HepG2 (cell line): ENCODE measurements around the gene MED28.

Source experiments
- CEBPB ChIP-seq: IDR thresholded peaks from 2 replicates; pipeline ENCODE4 v1.6.1; 2011; ENCODE audit warnings: low read depth, low read length, improper control_type of control experiment, borderline replicate concordance
- EP300 ChIP-seq, 3 experiments: sonication (generic) in 1 of 3; formaldehyde crosslinking in 1 of 3; IDR thresholded peaks; 2 replicates each; pipeline versions ENCODE4 v1.5.1 to v1.6.1; 2011 to 2020; ENCODE audit warnings: low read depth in 2 of 3, low read length in 2 of 3, borderline replicate concordance in 1 of 3, improper control_type of control experiment in 1 of 3, mild to moderate bottlenecking in 1 of 3, missing genetic modification reagents in 1 of 3, moderate library complexity in 1 of 3
- HNRNPK ChIP-seq: fragments of 200-400 bp; formaldehyde crosslinking; IDR thresholded peaks from 2 replicates; pipeline ENCODE4 v1.6.1; 2018; ENCODE audit warnings: low read length, low read depth, moderate library complexity, mild to moderate bottlenecking; ENCODE audit not compliant: poor library complexity, severe bottlenecking
- KLF16 ChIP-seq, 2 experiments: sonication (generic) in 1 of 2; formaldehyde crosslinking in 1 of 2; IDR thresholded peaks; 2 replicates each; pipeline versions ENCODE4 v1.6.1 to v1.8.0; 2016 to 2023; ENCODE audit warnings: missing genetic modification reagents in 2 of 2, missing compliant biosample characterization in 1 of 2
- MXI1 ChIP-seq: IDR thresholded peaks from 3 replicates; pipeline ENCODE4 v1.6.1; 2012; ENCODE audit warnings: low read depth, low read length, inconsistent platforms, borderline replicate concordance
- PHF21A ChIP-seq: sonication (generic); formaldehyde crosslinking; IDR thresholded peaks from 2 replicates; pipeline ENCODE4 v1.5.0; 2020; ENCODE audit warnings: mild to moderate bottlenecking, missing genetic modification reagents
- SIN3B ChIP-seq: fragments of 150-350 bp; IDR thresholded peaks from 2 replicates; pipeline ENCODE4 v1.6.1; 2014; ENCODE audit warnings: low read length
- YY1 ChIP-seq: IDR thresholded peaks from 2 replicates; pipeline ENCODE4 v1.6.1; 2011; ENCODE audit warnings: low read length, low read depth, moderate library complexity, mild to moderate bottlenecking; ENCODE audit not compliant: insufficient read depth, insufficient replicate concordance
- ZNF329 ChIP-seq: sonication (generic); formaldehyde crosslinking; IDR thresholded peaks from 2 replicates; pipeline ENCODE4 v1.9.0; 2021; ENCODE audit warnings: low read depth, mild to moderate bottlenecking, missing genetic modification reagents
- ZNF766 ChIP-seq: sonication (generic); formaldehyde crosslinking; IDR thresholded peaks from 2 replicates; pipeline ENCODE4 v1.5.0; 2020; ENCODE audit warnings: missing genetic modification reagents, borderline replicate concordance
- ZNF777 ChIP-seq: sonication (generic); formaldehyde crosslinking; IDR thresholded peaks from 2 replicates; pipeline ENCODE4 v1.4.0; 2020; ENCODE audit warnings: missing genetic modification reagents
- ZNF83 ChIP-seq: sonication (generic); formaldehyde crosslinking; IDR thresholded peaks from 2 replicates; pipeline ENCODE4 v1.4.0; 2020; ENCODE audit warnings: missing genetic modification reagents, mild to moderate bottlenecking, borderline replicate concordance
- TF ChIP-seq, protein P1 (sequence below): sonication (generic); formaldehyde crosslinking; IDR thresholded peaks from 2 replicates; pipeline ENCODE4 v1.5.0; 2020; ENCODE audit warnings: mild to moderate bottlenecking, missing genetic modification reagents
- TF ChIP-seq, protein P2 (sequence below): sonication (generic); formaldehyde crosslinking; IDR thresholded peaks from 2 replicates; pipeline ENCODE4 v1.4.0; 2020; ENCODE audit warnings: missing genetic modification reagents, borderline replicate concordance

DNA sequence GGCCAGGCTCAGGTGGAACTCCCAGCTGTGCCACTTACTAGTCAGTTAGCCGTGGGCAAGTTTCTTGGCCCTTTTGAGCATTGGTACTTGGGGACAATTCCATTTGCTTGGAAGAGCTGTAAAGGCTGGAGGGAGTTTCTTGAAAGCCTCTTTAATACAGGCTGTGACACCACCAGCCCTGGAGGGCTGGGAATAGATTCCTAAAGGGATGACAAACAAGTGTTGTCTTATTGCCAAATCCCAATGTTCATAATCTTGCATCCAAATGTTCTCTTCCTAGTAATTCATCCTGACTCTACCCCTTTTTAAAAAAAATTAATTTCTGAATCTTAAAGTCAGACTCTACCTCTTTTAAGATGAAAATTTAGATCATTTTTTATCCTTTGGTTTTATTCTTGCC is 14.6 kb upstream of the MED28 start:
- TF ChIP-seq PHF21A (CRISPR knock-in tag) = no peak
- TF ChIP-seq MXI1 = no peak
- no peak for TF ChIP-seq KLF16 (CRISPR knock-in tag; IDR thresholded peaks at IDR 0.05)
- TF ChIP-seq ZNF766 (CRISPR knock-in tag) = no peak
- TF ChIP-seq HNRNPK = no peak
- TF ChIP-seq ZNF83 = no peak
- no peak for TF ChIP-seq YY1
- TF ChIP-seq ZNF777 (CRISPR knock-in tag) = no peak
- TF ChIP-seq, protein P1, sequence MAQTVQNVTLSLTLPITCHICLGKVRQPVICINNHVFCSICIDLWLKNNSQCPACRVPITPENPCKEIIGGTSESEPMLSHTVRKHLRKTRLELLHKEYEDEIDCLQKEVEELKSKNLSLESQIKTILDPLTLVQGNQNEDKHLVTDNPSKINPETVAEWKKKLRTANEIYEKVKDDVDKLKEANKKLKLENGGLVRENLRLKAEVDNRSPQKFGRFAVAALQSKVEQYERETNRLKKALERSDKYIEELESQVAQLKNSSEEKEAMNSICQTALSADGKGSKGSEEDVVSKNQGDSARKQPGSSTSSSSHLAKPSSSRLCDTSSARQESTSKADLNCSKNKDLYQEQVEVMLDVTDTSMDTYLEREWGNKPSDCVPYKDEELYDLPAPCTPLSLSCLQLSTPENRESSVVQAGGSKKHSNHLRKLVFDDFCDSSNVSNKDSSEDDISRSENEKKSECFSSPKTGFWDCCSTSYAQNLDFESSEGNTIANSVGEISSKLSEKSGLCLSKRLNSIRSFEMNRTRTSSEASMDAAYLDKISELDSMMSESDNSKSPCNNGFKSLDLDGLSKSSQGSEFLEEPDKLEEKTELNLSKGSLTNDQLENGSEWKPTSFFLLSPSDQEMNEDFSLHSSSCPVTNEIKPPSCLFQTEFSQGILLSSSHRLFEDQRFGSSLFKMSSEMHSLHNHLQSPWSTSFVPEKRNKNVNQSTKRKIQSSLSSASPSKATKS (CRISPR knock-in tag) = no peak
- TF ChIP-seq ZNF329 (CRISPR knock-in tag) = no peak
- TF ChIP-seq EP300 (IDR thresholded peaks at IDR 0.05; ENCODE audit: low read depth in 2 of 2, low read length in 2 of 2) = no peak
- no peak for TF ChIP-seq EP300 (CRISPR knock-in tag; IDR thresholded peaks at IDR 0.05; ENCODE audit: borderline replicate concordance)
- TF ChIP-seq, protein P2, sequence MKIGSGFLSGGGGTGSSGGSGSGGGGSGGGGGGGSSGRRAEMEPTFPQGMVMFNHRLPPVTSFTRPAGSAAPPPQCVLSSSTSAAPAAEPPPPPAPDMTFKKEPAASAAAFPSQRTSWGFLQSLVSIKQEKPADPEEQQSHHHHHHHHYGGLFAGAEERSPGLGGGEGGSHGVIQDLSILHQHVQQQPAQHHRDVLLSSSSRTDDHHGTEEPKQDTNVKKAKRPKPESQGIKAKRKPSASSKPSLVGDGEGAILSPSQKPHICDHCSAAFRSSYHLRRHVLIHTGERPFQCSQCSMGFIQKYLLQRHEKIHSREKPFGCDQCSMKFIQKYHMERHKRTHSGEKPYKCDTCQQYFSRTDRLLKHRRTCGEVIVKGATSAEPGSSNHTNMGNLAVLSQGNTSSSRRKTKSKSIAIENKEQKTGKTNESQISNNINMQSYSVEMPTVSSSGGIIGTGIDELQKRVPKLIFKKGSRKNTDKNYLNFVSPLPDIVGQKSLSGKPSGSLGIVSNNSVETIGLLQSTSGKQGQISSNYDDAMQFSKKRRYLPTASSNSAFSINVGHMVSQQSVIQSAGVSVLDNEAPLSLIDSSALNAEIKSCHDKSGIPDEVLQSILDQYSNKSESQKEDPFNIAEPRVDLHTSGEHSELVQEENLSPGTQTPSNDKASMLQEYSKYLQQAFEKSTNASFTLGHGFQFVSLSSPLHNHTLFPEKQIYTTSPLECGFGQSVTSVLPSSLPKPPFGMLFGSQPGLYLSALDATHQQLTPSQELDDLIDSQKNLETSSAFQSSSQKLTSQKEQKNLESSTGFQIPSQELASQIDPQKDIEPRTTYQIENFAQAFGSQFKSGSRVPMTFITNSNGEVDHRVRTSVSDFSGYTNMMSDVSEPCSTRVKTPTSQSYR = no peak
- no peak for TF ChIP-seq SIN3B
- TF ChIP-seq CEBPB = no peak
